Mononuclear cell (primary cell): ENCODE results near the gene AKR1C2. TPM values are rescaled to one million over a fixed set of nuclear protein-coding genes. Genes with fewer than 3 reads are reported as not detected.
"Not testable (repeated sequence)": the region's sequence is repeated elsewhere in the genome, so short reads cannot be mapped to it uniquely, and the experiment has no call there.

ENCODE experiments used
- H3K27me3 ChIP-seq: 2 replicates; pipeline ENCODE4 v1.6.0; 2011; ENCODE audit warnings: low read length, control low read depth; ENCODE audit not compliant: insufficient read depth
- H3K4me1 ChIP-seq: 2 replicates; pipeline ENCODE4 v1.5.1; 2011; ENCODE audit warnings: mild to moderate bottlenecking, low read length, control low read depth; ENCODE audit not compliant: insufficient read depth
- H3K4me3 ChIP-seq: 2 replicates; pipeline ENCODE4 v1.5.1; 2011; ENCODE audit warnings: mild to moderate bottlenecking, low read length, moderate library complexity
- H3K9me3 ChIP-seq: 2 replicates; pipeline ENCODE4 v1.5.1; 2011; ENCODE audit warnings: low read depth, mild to moderate bottlenecking, control low read depth, low read length
- total RNA-seq: library from RNA; depleted of rRNA; stranded (reverse); fragments of >200 nt; gene quantifications from one replicate; pipeline ENCODE4 v1.2.3, GENCODE V29; 2012

Gene AKR1C2
- total RNA-seq, 1 donor: 0.21 TPM

- Histone ChIP-seq H3K4me1 (no peaks in the 10 kb centered on the region), H3K4me3 (no peak overlapping the region), H3K9me3 (peaks cover 11% of the 10 kb centered on the region), H3K27me3 (no peaks in the 10 kb centered on the region)
These were observed 31.7 kb upstream of the AKR1C2 start for GRCh38 chr10:5035356-5035755.

- H3K9me3 ChIP-seq: peaks cover 12% of the 10 kb centered on the region
- H3K4me3 ChIP-seq: no peak overlapping the region
- H3K27me3 ChIP-seq: no peaks in the 10 kb centered on the region
- no peaks in the 10 kb centered on the region for H3K4me1 ChIP-seq
These were observed 30.9 kb upstream of the AKR1C2 start for GRCh38 chr10:5034588-5034987.

- H3K4me3 ChIP-seq: no peak overlapping the region
- no peaks in the 10 kb centered on the region for H3K4me1 ChIP-seq
- peaks cover 12% of the 10 kb centered on the region for H3K9me3 ChIP-seq
- H3K27me3 ChIP-seq: no peaks in the 10 kb centered on the region
These were observed 29.6 kb upstream of the AKR1C2 start for GRCh38 chr10:5033061-5033778.

- not testable (repeated sequence) for H3K4me3 ChIP-seq, H3K27me3 ChIP-seq, H3K4me1 ChIP-seq
These were observed 28.8 kb upstream of the AKR1C2 start for GRCh38 chr10:5032444-5032843.

GRCh38 chr10:5031588-5031987, 27.9 kb upstream of the AKR1C2 start:
- peaks cover 12% of the 10 kb centered on the region for H3K9me3 ChIP-seq
- H3K4me1 ChIP-seq, H3K4me3 ChIP-seq, H3K27me3 ChIP-seq: not testable (repeated sequence)

More at GRCh38 chr10:5032444-5032843, 28.8 kb upstream of the AKR1C2 start:
- peaks cover 12% of the 10 kb centered on the region for H3K9me3 ChIP-seq

GRCh38 chr10:5030989-5031388, 27.3 kb upstream of the AKR1C2 start:
- Histone ChIP-seq H3K27me3 (no peaks in the 10 kb centered on the region), H3K4me3 (no peak overlapping the region), H3K9me3 (peaks cover 12% of the 10 kb centered on the region), H3K4me1 (no peaks in the 10 kb centered on the region)

- H3K4me3 ChIP-seq, H3K9me3 ChIP-seq, H3K4me1 ChIP-seq, H3K27me3 ChIP-seq: not testable (repeated sequence)
These were observed 21.8 kb upstream of the AKR1C2 start for GRCh38 chr10:5025461-5025881.

GRCh38 chr10:5023177-5023805, 19.6 kb upstream of the AKR1C2 start:
- Histone ChIP-seq H3K27me3 (no peaks in the 10 kb centered on the region), H3K9me3 (no peaks in the 10 kb centered on the region), H3K4me3 (no peak overlapping the region), H3K4me1 (no peaks in the 10 kb centered on the region)

- not testable (repeated sequence) for H3K27me3 ChIP-seq, H3K9me3 ChIP-seq, H3K4me1 ChIP-seq, H3K4me3 ChIP-seq
These were observed 18.1 kb upstream of the AKR1C2 start for GRCh38 chr10:5021624-5022290.

- H3K27me3 ChIP-seq, H3K4me1 ChIP-seq, H3K4me3 ChIP-seq, H3K9me3 ChIP-seq: not testable (repeated sequence)
These were observed 16.3 kb upstream of the AKR1C2 start for GRCh38 chr10:5019770-5020612.

GRCh38 chr10:5018671-5019277, 15.1 kb upstream of the AKR1C2 start:
- not testable (repeated sequence) for H3K4me3 ChIP-seq, H3K4me1 ChIP-seq, H3K27me3 ChIP-seq, H3K9me3 ChIP-seq

GRCh38 chr10:5018134-5018533, 14.5 kb upstream of the AKR1C2 start:
- Histone ChIP-seq H3K4me1 (no peaks in the 10 kb centered on the region), H3K27me3 (no peaks in the 10 kb centered on the region), H3K4me3 (no peak overlapping the region), H3K9me3 (no peaks in the 10 kb centered on the region)

- no peak overlapping the region for H3K4me3 ChIP-seq
- no peaks in the 10 kb centered on the region for H3K4me1 ChIP-seq
- H3K9me3 ChIP-seq: no peaks in the 10 kb centered on the region
- no peaks in the 10 kb centered on the region for H3K27me3 ChIP-seq
These were observed 11.3 kb upstream of the AKR1C2 start for GRCh38 chr10:5014936-5015335.

GRCh38 chr10:5014200-5014910, 10.7 kb upstream of the AKR1C2 start:
- H3K4me1 ChIP-seq, H3K9me3 ChIP-seq, H3K27me3 ChIP-seq, H3K4me3 ChIP-seq: not testable (repeated sequence)
